ENCODE results near the gene PROM2. TPM values are rescaled to one million over a fixed set of nuclear protein-coding genes. Genes with fewer than 3 reads are reported as not detected.

The PROM2 gene
- total RNA-seq, 1 donor from 2014 or later: 5.4 TPM

- Mint-ChIP-seq H3K4me3 (ENCODE audit: unreplicated experiment) (no peak overlapping the region), H3K9me3 (ENCODE audit: unreplicated experiment) (no peaks in the 10 kb centered on the region), H3K4me1 (ENCODE audit: low read depth, unreplicated experiment) (no peaks in the 10 kb centered on the region), H3K36me3 (ENCODE audit: unreplicated experiment) (peaks cover 3% of the 10 kb centered on the region), H3K27me3 (ENCODE audit: unreplicated experiment) (peaks cover 5% of the 10 kb centered on the region), H3K27ac (ENCODE audit: unreplicated experiment) (no peak overlapping the region)
- DNase-seq: no peak
- no peak for TF ChIP-seq CTCF (IDR thresholded peaks at IDR 0.05; ENCODE audit: partially characterized antibody, unreplicated experiment)
Measured at GRCh38 chr2:95336406-95336805, 62.2 kb downstream of the PROM2 start.

GRCh38 chr2:95337829-95338228 is 63.6 kb downstream of the PROM2 start:
- Mint-ChIP-seq H3K27ac (ENCODE audit: unreplicated experiment) (no peak overlapping the region), H3K4me1 (ENCODE audit: low read depth, unreplicated experiment) (no peaks in the 10 kb centered on the region), H3K9me3 (ENCODE audit: unreplicated experiment) (peaks cover under 1% of the 10 kb centered on the region), H3K4me3 (ENCODE audit: unreplicated experiment) (no peak overlapping the region), H3K36me3 (ENCODE audit: unreplicated experiment) (peaks cover 7% of the 10 kb centered on the region), H3K27me3 (ENCODE audit: unreplicated experiment) (peaks cover 5% of the 10 kb centered on the region)
- DNase-seq: no peak
- no peak for TF ChIP-seq CTCF (IDR thresholded peaks at IDR 0.05; ENCODE audit: partially characterized antibody, unreplicated experiment)

Other genes starting within 250 kb of the PROM2 start
- gene MAL, start 248.7 kb upstream of the PROM2 start, total RNA-seq (ENCODE audit: unreplicated experiment): 9.0 TPM
- 68.7 TPM for gene MRPS5, start 152.6 kb upstream of the PROM2 start, total RNA-seq (ENCODE audit: unreplicated experiment)
- gene ZNF514, start 114.6 kb upstream of the PROM2 start, total RNA-seq (ENCODE audit: unreplicated experiment): 19.1 TPM
- gene ZNF2, start 108.6 kb upstream of the PROM2 start, total RNA-seq (ENCODE audit: unreplicated experiment): 3.3 TPM
- gene ZNF892, start 66.9 kb upstream of the PROM2 start, total RNA-seq (ENCODE audit: unreplicated experiment): 21.1 TPM
- gene KCNIP3, start 22.9 kb downstream of the PROM2 start, total RNA-seq (ENCODE audit: unreplicated experiment): 7.3 TPM
- gene FAHD2A, start 128.3 kb downstream of the PROM2 start, total RNA-seq (ENCODE audit: unreplicated experiment): 50.3 TPM
- gene TRIM43B, start 210.3 kb downstream of the PROM2 start, total RNA-seq (ENCODE audit: unreplicated experiment): 5.7 TPM